ENCODE measurements around the gene USP16. TPM values are rescaled to one million over a fixed set of nuclear protein-coding genes. Genes with fewer than 3 reads are reported as not detected.

The USP16 gene
- total RNA-seq, 1 donor from 2014 or later, result 33.7 TPM

GRCh38 chr21:29102791-29103257, 78.4 kb downstream of the USP16 start:
- no peak for TF ChIP-seq CTCF (IDR thresholded peaks at IDR 0.05; ENCODE audit: borderline replicate concordance)
- H3K27me3 ChIP-seq (ENCODE audit: low read depth), result no peaks in the 10 kb centered on the region
- no peak overlapping the region for H3K27ac ChIP-seq (replicated peaks)
- intact Hi-C loops (cut with micrococcal nuclease), result no loop called here
- H3K4me3 ChIP-seq, result no peak overlapping the region
- DNase-seq, result no peak
- no peaks in the 10 kb centered on the region for H3K36me3 ChIP-seq
- no peaks in the 10 kb centered on the region for H3K9me3 ChIP-seq (replicated peaks)
- H3K4me1 ChIP-seq, result no peaks in the 10 kb centered on the region

Other genes starting within 250 kb of the USP16 start
- 16.6 TPM for gene LTN1, start 31.8 kb upstream of the USP16 start, total RNA-seq
- gene RWDD2B, start 5.3 kb upstream of the USP16 start, total RNA-seq, result 14.3 TPM
- gene CCT8, start 49.0 kb downstream of the USP16 start, total RNA-seq, result 104 TPM
- gene MAP3K7CL, start 106.0 kb downstream of the USP16 start, total RNA-seq, result 2.1 TPM

All from left ventricle myocardium inferior (tissue), 1 donor.